Hematopoietic multipotent progenitor cell treated with erythropoietin and hydrocortisone succinate and interleukin-3 and kit ligand, for 6 days (in vitro differentiated cells): Measurements from ENCODE around the gene MAP1LC3B.
"Not testable (repeated sequence)": the region's sequence is repeated elsewhere in the genome, so short reads cannot be mapped to it uniquely, and the experiment has no call there.

Experiments
- DNase-seq: peaks from one replicate; pipeline ENCODE4 v3.0.0-alpha.2; 2015

MAP1LC3B gene

GRCh38 chr16:87383505-87384161 is 8.5 kb upstream of the MAP1LC3B start, which contains the start of gene FBXO31:
TSS of gene FBXO31 (minus strand) at chr16:87383776. CDS start at chr16:87383744, 32 bp downstream.
- peak; percentile 90 for DNase-seq

- no peak for DNase-seq
These were observed 7.8 kb upstream of the MAP1LC3B start for GRCh38 chr16:87384162-87384874.

GRCh38 chr16:87384875-87385167 is 7.3 kb upstream of the MAP1LC3B start:
- not testable (repeated sequence) for DNase-seq

GRCh38 chr16:87387942-87388817 is 4.0 kb upstream of the MAP1LC3B start:
- DNase-seq: peak; percentile 99

GRCh38 chr16:87388818-87389134 is 3.4 kb upstream of the MAP1LC3B start:
- DNase-seq: no peak

- peak; percentile 17 for DNase-seq
These were observed 2.9 kb upstream of the MAP1LC3B start for GRCh38 chr16:87389245-87389644.

GRCh38 chr16:87389914-87390313 is 2.2 kb upstream of the MAP1LC3B start:
- not testable (repeated sequence) for DNase-seq

GRCh38 chr16:87390641-87391323 is 1.4 kb upstream of the MAP1LC3B start:
- no peak for DNase-seq

- DNase-seq: peak; percentile 60
These were observed 699 bp upstream of the MAP1LC3B start for GRCh38 chr16:87391324-87391949.

GRCh38 chr16:87392821-87393679 is 914 bp downstream of the MAP1LC3B start:
- DNase-seq: peak; percentile 59

GRCh38 chr16:87393680-87394055 is 1.5 kb downstream of the MAP1LC3B start:
- DNase-seq: no peak

- no peak for DNase-seq
These were observed 3.2 kb downstream of the MAP1LC3B start for GRCh38 chr16:87395181-87395842.

GRCh38 chr16:87404764-87405625 is 12.9 kb downstream of the MAP1LC3B start:
- DNase-seq: no peak

- no peak for DNase-seq
These were observed 14.5 kb downstream of the MAP1LC3B start for GRCh38 chr16:87406495-87407088.

- peak; percentile 58 for DNase-seq
These were observed 15.5 kb downstream of the MAP1LC3B start for GRCh38 chr16:87407511-87408112.

GRCh38 chr16:87409153-87409552 is 17.0 kb downstream of the MAP1LC3B start:
- no peak for DNase-seq

- no peak for DNase-seq
These were observed 17.6 kb downstream of the MAP1LC3B start for GRCh38 chr16:87409781-87410180.

- no peak for DNase-seq
These were observed 18.4 kb downstream of the MAP1LC3B start for GRCh38 chr16:87410530-87410929.

- DNase-seq: no peak
These were observed 18.8 kb downstream of the MAP1LC3B start for GRCh38 chr16:87410968-87411367.
